Measurements from ENCODE around the gene CACNG3. TPM values are rescaled to one million over a fixed set of nuclear protein-coding genes. Genes with fewer than 3 reads are reported as not detected.

Gene CACNG3
- total RNA-seq, 4 donors from 2014 or later, result not detected

DNA sequence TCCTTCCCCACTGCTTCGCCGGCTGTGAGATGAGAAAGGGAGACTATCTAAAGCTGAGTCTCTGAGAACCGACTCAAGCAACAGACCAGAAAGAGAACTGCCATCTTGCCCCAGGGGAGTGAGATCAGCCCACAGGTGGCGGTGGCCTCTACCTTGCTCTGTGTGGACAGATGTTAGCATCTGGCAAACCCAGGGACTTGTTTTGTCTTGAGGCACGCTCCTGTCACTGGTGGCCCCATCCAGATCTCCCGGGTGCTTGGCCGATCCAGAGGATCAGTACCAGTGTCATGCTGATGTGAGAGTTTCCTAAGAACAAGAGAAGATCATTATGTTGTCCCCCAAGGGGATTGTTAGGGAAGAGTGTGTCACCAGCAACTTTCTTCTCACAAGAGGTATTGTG, 101.4 kb downstream of the CACNG3 start:
- TF ChIP-seq, protein P1, sequence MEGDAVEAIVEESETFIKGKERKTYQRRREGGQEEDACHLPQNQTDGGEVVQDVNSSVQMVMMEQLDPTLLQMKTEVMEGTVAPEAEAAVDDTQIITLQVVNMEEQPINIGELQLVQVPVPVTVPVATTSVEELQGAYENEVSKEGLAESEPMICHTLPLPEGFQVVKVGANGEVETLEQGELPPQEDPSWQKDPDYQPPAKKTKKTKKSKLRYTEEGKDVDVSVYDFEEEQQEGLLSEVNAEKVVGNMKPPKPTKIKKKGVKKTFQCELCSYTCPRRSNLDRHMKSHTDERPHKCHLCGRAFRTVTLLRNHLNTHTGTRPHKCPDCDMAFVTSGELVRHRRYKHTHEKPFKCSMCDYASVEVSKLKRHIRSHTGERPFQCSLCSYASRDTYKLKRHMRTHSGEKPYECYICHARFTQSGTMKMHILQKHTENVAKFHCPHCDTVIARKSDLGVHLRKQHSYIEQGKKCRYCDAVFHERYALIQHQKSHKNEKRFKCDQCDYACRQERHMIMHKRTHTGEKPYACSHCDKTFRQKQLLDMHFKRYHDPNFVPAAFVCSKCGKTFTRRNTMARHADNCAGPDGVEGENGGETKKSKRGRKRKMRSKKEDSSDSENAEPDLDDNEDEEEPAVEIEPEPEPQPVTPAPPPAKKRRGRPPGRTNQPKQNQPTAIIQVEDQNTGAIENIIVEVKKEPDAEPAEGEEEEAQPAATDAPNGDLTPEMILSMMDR (IDR thresholded peaks at IDR 0.05), result no peak

DNA sequence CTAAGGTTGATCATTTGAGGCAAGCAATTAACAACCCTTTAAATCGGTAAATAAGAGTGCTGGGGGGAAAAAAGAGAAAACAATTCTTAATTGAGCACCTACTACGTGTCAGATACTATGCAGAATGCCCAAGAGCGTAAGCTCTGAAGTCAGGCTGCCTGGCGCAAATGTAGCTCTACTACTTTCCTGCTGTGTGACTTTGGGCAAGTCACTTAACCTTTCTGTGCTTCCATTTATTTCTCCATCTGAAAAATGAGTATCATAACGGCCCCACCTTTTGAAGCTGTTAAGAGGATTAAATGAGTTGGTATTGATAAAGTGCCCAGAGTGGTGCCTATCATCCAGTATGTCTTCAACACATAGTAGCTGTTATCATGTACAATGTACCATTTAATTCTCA, 102.0 kb downstream of the CACNG3 start:
- no peak for ATAC-seq (ENCODE audit: low FRiP score)
- no peak for DNase-seq (ENCODE audit: low spot score)
- TF ChIP-seq, protein P1 (IDR thresholded peaks at IDR 0.05), result no peak

More for the DNA sequence above, 101.4 kb downstream of the CACNG3 start:
- ATAC-seq (ENCODE audit: low FRiP score) (no peak), DNase-seq (ENCODE audit: low spot score) (no peak)

DNA sequence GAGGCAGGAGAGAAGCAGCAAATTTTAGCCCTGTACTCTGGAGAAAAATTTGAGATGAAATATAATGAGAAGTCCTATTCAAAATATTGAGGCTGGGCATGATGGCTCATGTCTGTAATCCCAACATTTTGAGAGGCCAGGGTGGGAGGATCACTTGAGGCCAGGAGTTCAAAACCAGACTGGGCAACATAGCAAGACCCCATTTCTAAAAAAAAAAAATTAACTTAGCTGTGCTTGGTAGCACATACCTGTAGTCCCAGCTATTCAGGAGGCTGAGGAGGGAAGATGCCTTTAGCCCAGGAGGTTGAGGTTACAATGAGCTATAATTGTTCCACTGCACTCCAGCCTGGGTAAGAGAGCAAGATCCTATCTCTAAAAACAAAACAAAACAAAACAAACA, 103.4 kb downstream of the CACNG3 start:
- DNase-seq (ENCODE audit: low spot score) (no peak), ATAC-seq (ENCODE audit: low FRiP score) (no peak)
- TF ChIP-seq, protein P1 (IDR thresholded peaks at IDR 0.05), result no peak

DNA sequence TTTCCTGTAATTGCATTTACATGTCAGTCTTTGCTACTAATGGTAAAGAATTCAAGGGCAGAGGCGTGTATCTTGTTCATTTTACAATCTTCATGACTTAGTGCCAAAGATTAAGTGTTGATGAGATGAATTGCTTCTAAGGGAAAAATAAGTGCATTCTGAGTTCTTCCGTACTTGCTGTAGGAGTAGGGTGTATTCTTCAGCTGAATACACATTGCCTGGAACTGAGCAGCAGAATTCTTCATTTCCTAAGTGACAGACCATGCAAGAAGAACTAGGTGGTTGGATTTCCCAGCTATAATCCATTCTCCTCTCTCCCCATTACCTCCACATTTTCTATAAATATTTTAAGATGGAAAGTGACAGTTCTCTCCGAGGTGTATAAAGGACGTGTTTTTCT, 104.8 kb downstream of the CACNG3 start:
- TF ChIP-seq, protein P1 (IDR thresholded peaks at IDR 0.05), result no peak
- DNase-seq (ENCODE audit: low spot score) (no peak), ATAC-seq (ENCODE audit: low FRiP score) (no peak)

DNA sequence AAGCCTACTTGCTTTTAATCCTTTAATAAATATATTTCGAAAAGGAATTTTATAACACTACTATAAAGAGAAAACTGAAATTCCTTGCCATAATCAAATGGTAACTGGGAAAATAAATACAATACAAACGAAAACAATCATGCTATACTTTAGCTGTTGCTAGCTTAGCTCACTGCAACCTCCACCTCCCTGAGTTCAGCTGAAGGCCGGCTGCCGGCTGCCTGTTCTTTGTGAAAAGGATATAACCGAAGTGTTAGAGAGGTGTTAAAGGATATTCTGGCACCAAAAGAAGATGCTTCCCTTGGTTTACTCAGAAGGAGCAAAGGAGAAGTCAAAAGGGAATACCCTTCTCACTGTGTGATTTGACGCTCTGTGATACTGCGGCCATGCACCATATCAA, 108.5 kb downstream of the CACNG3 start:
- ATAC-seq (ENCODE audit: low FRiP score) (no peak), DNase-seq (ENCODE audit: low spot score) (no peak)
- TF ChIP-seq, protein P1 (IDR thresholded peaks at IDR 0.05), result no peak

DNA sequence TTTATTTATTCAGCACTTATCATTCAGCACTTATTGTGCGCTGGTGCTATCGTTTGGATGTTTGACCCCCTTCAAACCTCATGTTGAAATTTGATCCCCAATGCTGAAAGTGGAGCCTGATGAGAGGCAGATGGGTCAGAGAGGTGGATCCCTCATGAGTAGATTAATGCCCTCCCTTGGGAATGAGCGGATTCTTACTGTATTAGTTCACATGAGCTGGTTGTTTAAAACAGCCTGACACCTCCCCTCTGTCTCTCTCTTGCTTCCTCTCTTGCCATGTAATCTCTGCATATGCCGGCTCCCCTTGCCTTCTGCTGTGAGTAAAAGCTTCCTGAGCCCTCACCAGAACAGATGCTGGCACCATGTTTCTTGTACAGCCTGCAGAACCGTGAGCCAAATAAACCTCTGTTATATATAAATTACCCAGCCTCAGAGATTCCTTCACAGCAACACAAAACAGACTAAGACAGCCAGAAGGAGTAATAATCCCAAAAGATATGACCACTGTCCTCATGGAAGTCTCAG, 111.1 kb downstream of the CACNG3 start:
- ATAC-seq (ENCODE audit: low FRiP score) (no peak), DNase-seq (ENCODE audit: low spot score) (no peak)
- TF ChIP-seq, protein P1 (IDR thresholded peaks at IDR 0.05), result no peak

DNA sequence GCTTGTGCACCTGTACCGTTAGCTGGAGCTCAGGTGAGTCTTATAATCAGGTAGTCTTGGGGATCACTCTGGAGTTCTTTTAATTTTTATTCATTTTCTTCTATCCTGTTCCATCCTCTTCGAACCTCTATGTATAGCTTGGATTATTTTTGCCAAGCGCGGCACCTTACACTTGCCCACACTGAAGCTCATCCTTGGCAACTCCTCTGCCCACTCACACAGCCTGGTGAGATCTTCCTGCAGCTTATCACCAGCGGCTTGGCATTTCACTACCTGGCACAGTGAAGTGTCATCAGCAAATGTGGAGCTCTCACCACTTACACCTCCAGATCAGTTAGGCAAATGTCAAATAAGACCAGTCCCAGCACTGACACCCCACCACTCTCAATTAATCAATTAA, 116.7 kb downstream of the CACNG3 start:
- DNase-seq (ENCODE audit: low spot score) (no peak), ATAC-seq (ENCODE audit: low FRiP score) (no peak)
- TF ChIP-seq, protein P1 (IDR thresholded peaks at IDR 0.05), result no peak

Data from omental fat pad (tissue), 4 donors.